ENCODE results near the gene TRIM64.
"Not testable (repeated sequence)": the region's sequence is repeated elsewhere in the genome, so short reads cannot be mapped to it uniquely, and the experiment has no call there.

TRIM64 gene, protein sequence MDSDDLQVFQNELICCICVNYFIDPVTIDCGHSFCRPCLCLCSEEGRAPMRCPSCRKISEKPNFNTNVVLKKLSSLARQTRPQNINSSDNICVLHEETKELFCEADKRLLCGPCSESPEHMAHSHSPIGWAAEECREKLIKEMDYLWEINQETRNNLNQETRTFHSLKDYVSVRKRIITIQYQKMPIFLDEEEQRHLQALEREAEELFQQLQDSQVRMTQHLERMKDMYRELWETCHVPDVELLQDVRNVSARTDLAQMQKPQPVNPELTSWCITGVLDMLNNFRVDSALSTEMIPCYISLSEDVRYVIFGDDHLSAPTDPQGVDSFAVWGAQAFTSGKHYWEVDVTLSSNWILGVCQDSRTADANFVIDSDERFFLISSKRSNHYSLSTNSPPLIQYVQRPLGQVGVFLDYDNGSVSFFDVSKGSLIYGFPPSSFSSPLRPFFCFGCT

DNA sequence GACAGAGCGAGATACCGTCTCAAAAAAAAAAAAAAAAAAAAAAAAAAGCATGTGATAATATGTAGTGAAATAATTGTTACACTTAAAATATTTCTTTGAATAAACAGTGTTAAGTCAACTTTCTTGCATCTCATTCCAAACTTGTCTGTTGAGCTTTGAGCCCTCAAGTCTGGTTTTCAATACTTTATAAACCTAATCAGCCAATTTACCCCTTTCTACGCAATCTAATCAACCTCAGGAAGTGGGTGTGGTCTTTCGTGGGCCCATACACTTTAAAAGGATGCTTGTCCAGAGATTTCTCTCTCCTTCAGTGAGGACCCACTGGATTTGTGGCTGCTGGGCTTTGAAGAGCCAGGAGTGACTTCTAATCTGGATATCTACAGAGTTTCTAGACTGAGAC, at the start of gene TRIM64:
TSS of gene TRIM64 (plus strand) at position 301 of the 400 bp plus-strand sequence. CDS start 2,467 bp downstream, outside the sequence.
- DNase-seq (ENCODE audit: low spot score) = not testable (repeated sequence)

DNA sequence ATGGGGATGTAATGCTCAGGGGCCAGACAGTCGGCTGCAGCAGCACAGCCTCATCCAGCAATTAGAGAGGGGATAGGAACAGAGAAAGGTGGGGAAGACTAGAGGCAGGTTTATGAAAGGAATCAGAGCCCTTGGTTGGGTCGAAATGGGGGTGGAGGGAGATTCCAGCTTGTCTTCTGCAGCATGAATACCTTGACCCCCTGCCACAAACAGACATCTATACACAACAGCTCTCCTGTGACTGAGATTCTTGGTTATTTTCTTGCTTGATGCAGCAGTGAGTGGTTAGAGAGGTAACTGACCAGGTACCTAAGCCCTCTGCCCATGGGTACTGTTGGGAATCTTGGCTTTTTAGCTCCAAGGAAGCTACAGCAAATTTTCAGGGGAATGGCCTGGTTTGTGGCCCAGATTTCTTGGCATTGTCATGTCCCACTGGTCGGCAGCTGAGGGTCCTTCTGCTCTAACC, 43.6 kb upstream of the TRIM64 start, which contains the start of gene TRIM49D1:
TSS of gene TRIM49D1 (minus strand) at position 51 of the 466 bp plus-strand sequence. CDS start 4,535 bp downstream, outside the sequence.
- DNase-seq (ENCODE audit: low spot score) = no peak

DNA sequence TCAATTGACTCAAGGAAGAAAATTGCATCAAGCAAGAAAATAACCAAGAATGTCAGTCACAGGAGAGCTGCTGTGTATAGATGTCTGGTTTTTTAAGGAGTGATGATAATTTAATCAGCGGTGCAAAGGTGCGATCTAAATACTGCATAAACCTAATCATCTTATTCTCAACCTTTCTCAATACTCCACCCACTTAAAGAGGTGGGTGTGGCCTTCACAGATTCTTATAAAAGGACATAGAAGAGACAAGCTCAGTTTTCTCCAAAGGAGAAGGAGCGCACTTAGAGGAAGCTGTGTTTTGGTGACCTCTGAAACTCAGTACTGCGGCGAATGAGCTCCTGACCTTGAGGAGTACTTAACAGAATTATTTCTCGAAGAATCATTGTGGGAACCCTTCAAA, 42.1 kb upstream of the TRIM64 start, which contains the start of gene TRIM49D2:
TSS of gene TRIM49D2 (plus strand) at position 301 of the 400 bp plus-strand sequence. CDS start 2,698 bp downstream, outside the sequence.
- DNase-seq (ENCODE audit: low spot score) = not testable (repeated sequence)

DNA sequence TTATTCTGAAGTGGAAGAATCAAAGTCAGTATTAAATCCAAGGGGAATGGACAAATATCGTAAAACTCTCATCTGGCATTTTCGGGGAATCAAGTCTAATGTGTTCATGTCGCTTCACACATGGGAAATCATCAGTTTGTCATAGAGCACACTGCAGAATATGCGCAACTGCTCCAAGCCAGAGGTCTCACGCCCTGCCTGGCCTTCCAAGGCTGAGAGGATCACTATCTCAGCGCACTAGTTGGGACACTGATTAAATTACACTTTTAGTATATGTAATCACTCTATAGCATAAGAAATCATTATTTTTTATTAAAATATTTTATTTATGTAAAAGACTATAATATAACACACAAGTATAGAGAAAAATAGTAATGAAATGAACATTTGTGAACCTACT, 5.0 kb upstream of the TRIM64 start:
- not testable (repeated sequence) for DNase-seq (ENCODE audit: low spot score)
